Breast epithelium (tissue), 4 donors: ENCODE measurements around the gene RSPO1. TPM values are rescaled to one million over a fixed set of nuclear protein-coding genes. Genes with fewer than 3 reads are reported as not detected.

Experiments used
- DNase-seq, 2 donors: peaks; one replicate each; pipeline ENCODE4 v3.0.0-alpha.2; 2019; ENCODE audit warnings: low spot score in 2 of 2
- H3K27ac ChIP-seq, 2 donors: fragments of 200-600 bp; sonication (generic) in 1 of 2; one replicate each; pipeline ENCODE4 v1.5.1; 2016 to 2019; ENCODE audit warnings: mild to moderate bottlenecking in 1 of 2
- H3K27me3 ChIP-seq, 2 donors: fragments of 200-600 bp; sonication (generic) in 1 of 2; one replicate each; pipeline versions ENCODE4 v1.5.1 to v1.6.0; 2017 to 2019; ENCODE audit warnings: control low read depth in 1 of 2, mild to moderate bottlenecking in 1 of 2
- H3K36me3 ChIP-seq: fragments of 200-600 bp; one replicate; pipeline ENCODE4 v1.5.1; 2019
- H3K4me1 ChIP-seq, 2 donors: fragments of 200-600 bp; sonication (generic); one replicate each; pipeline ENCODE4 v1.5.1; 2016 to 2019; ENCODE audit warnings: control low read depth in 1 of 2
- H3K4me3 ChIP-seq, 3 donors: fragments of 200-600 bp; sonication (generic); 1 replicate in 2 of 3; 2 replicates in 1 of 3; pipeline ENCODE4 v1.5.1; 2016 to 2019; ENCODE audit warnings: mild to moderate bottlenecking in 3 of 3, moderate library complexity in 2 of 3
- H3K9me3 ChIP-seq, 2 donors: fragments of 200-600 bp; sonication (generic) in 1 of 2; one replicate each; pipeline ENCODE4 v1.5.1; 2016 to 2019; ENCODE audit warnings: control low read depth in 1 of 2
- POLR2A ChIP-seq: fragments of 450-650 bp; IDR thresholded peaks from one replicate; pipeline ENCODE4 v1.6.1; 2016; ENCODE audit warnings: antibody characterized with exemption, mild to moderate bottlenecking, moderate library complexity
- POLR2AphosphoS5 ChIP-seq, 3 donors: sonication (generic); formaldehyde crosslinking; IDR thresholded peaks; one replicate each; pipeline ENCODE4 v1.6.1; 2017; ENCODE audit warnings: antibody characterized with exemption in 3 of 3
- intact Hi-C: fragments of 100-400 bp; cut with DNase I; formaldehyde crosslinking; loops from one replicate; pipeline ENCODE4 v1.15.1; 2023; ENCODE audit warnings: low total_unique reads
- total RNA-seq, 3 donors: library from RNA; depleted of rRNA; stranded (reverse); fragments of >200 nt; gene quantifications; one replicate each; pipeline ENCODE4 v1.1.0, GENCODE V29; 2016
- TF ChIP-seq, protein P1 (sequence below), 3 donors: fragments of 450-650 bp; IDR thresholded peaks; one replicate each; pipeline ENCODE4 v1.5.1; 2016 to 2017; ENCODE audit warnings: antibody characterized with exemption in 3 of 3, mild to moderate bottlenecking in 3 of 3, moderate library complexity in 3 of 3

The RSPO1 gene
- total RNA-seq, 3 donors from 2014 or later = 6.9 to 13.0 (median 8.9) TPM

DNA sequence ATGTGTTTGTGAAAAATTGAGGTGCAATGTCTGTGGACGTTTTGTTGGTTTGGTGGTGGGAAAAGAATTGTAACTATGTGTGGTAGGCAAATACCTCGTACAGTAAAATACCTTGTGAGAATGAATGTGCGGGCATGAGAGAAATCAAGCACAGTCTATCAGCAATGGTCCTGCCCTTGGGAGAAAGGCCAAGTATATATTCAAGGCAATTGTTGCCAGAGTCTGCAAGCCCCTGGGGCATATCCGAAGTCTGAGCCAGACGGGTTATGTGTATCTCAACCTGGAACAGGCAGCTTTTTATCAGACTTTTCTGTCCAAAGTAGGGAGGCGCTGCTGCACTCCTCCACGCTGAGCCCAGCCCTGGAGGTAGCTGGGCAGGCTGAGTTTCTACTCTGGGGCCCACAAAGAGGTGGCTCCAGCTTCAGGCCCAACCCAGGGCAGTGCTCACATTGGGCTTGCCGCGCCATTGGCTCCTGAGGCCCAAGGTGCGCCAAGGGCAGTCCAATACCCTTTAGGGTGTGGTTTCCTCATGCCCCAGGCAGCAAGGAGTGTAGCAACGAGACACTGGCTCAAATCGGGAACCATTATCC, 29.5 kb downstream of the RSPO1 start:
- Histone ChIP-seq H3K4me1 (no peaks in the 10 kb centered on the region), H3K9me3 (no peaks in the 10 kb centered on the region), H3K27ac (peak overlapping the region; percentile 34 to 69), H3K36me3 (no peaks in the 10 kb centered on the region), H3K4me3 (no peak overlapping the region), H3K27me3 (no peaks in the 10 kb centered on the region)
- intact Hi-C loops = no loop called here
- TF ChIP-seq POLR2A = no peak
- TF ChIP-seq, protein P1, sequence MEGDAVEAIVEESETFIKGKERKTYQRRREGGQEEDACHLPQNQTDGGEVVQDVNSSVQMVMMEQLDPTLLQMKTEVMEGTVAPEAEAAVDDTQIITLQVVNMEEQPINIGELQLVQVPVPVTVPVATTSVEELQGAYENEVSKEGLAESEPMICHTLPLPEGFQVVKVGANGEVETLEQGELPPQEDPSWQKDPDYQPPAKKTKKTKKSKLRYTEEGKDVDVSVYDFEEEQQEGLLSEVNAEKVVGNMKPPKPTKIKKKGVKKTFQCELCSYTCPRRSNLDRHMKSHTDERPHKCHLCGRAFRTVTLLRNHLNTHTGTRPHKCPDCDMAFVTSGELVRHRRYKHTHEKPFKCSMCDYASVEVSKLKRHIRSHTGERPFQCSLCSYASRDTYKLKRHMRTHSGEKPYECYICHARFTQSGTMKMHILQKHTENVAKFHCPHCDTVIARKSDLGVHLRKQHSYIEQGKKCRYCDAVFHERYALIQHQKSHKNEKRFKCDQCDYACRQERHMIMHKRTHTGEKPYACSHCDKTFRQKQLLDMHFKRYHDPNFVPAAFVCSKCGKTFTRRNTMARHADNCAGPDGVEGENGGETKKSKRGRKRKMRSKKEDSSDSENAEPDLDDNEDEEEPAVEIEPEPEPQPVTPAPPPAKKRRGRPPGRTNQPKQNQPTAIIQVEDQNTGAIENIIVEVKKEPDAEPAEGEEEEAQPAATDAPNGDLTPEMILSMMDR (IDR thresholded peaks at IDR 0.05) = no peak
- no peak for TF ChIP-seq POLR2AphosphoS5 (IDR thresholded peaks at IDR 0.05)
- DNase-seq = no peak

DNA sequence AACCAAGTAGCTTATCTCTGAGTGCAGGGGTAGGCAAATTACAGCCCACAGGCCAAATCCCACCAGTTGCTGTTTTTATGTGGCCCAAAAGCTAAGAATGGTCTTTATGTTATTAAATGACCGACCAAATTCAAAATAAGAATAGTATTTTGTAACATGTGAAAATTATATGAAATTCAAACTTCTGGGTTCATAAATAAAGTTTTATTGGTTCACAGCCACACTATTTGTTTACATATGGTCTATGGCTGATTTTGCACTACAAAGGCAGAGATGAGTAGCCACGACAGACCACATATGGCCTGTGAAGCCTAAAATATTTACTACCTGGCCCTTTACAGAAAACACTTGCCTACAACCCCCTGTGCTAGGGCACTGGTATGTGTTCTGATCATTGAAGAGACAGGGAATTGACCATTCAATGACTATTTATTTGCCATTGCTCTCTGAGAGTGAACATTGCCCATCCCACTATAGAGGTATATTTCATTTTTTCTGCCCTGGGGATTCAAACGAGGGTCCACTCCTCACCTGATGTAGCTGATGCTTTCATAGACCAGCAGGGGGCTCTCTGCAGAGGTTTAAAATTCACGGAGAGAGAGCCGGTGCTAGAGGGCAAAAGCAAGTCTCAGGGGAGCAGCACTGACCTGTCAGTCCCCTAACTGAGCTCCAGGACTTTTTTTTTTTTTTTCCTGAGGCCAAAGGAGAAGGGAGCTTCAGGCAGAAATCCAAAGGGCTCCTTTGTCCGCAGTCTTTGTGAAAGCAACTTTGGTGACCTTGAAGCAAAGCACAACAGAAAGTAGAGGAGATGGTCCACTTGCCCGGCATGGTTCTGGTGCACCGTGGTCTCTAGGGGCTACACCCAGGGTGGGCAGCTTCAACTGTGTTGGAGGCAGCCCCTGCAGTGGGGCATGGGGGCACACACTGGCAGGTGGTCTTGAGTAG, 31.7 kb downstream of the RSPO1 start:
- intact Hi-C loops = no loop called here
- no peak for DNase-seq

DNA sequence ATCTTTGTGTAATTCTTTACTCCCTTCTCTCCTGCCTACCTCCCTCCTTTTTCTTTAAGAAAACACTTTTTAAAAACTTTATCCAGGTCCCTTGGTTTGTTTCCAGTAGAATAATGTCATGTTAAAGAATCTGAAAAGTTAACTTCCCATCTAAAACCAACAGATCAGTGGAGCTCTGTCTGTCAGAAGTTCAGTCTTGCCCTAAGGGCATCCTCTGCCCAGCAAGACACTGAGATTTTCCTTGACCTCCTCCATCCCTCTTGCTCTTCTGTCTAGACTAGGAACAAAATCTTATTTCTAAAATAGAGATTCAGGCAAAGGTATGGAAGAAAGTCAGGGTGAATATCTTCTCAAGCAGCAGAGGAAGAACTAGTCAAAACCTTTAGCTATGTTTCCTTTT, 33.3 kb downstream of the RSPO1 start:
- Histone ChIP-seq H3K4me3 (no peak overlapping the region), H3K4me1 (peaks cover 0 to 3% of the 10 kb centered on the region in 2 donors), H3K9me3 (no peaks in the 10 kb centered on the region), H3K36me3 (no peaks in the 10 kb centered on the region), H3K27ac (no peak overlapping the region), H3K27me3 (no peaks in the 10 kb centered on the region)
- intact Hi-C loops = no loop called here
- TF ChIP-seq, protein P1 (IDR thresholded peaks at IDR 0.05) = no peak
- TF ChIP-seq POLR2A (no peak), POLR2AphosphoS5 (IDR thresholded peaks at IDR 0.05) (no peak)
- no peak for DNase-seq

More for the DNA sequence above, 31.7 kb downstream of the RSPO1 start:
- H3K36me3 ChIP-seq = no peaks in the 10 kb centered on the region
- TF ChIP-seq, protein P1 (IDR thresholded peaks at IDR 0.05) = peak in 2 of 3 donors; percentile 41 to 53
- no peak for TF ChIP-seq POLR2A
- H3K27me3 ChIP-seq = no peaks in the 10 kb centered on the region
- no peak overlapping the region for H3K27ac ChIP-seq
- no peak overlapping the region for H3K4me3 ChIP-seq
- no peaks in the 10 kb centered on the region for H3K9me3 ChIP-seq
- H3K4me1 ChIP-seq = no peaks in the 10 kb centered on the region

DNA sequence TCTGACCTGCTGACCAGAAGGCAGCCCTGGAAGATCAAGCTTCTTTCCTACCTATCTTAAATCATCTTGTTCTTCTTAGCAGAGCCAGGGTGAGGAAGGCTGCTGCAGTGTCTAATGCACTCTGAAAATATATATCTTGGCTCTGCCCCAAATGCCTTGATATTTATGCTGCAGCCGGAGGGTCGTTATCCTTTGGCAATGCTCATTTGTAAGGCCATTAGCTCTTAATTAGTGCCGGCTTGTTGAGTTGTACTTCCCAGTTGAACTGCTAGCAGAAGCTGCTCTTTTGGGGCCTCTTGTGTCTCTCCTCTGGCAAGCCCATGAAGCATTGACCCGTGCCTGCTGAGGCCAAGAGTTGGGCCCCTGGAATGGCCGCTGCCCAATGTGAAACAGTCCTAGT, 34.8 kb downstream of the RSPO1 start:
- Histone ChIP-seq H3K27me3 (no peaks in the 10 kb centered on the region), H3K27ac (no peak overlapping the region), H3K4me1 (peaks cover 0 to 7% of the 10 kb centered on the region in 2 donors), H3K36me3 (no peaks in the 10 kb centered on the region), H3K9me3 (no peaks in the 10 kb centered on the region), H3K4me3 (no peak overlapping the region)
- intact Hi-C loops = no loop called here
- TF ChIP-seq POLR2A (no peak), POLR2AphosphoS5 (IDR thresholded peaks at IDR 0.05) (no peak)
- TF ChIP-seq, protein P1 (IDR thresholded peaks at IDR 0.05) = no peak
- DNase-seq = no peak

DNA sequence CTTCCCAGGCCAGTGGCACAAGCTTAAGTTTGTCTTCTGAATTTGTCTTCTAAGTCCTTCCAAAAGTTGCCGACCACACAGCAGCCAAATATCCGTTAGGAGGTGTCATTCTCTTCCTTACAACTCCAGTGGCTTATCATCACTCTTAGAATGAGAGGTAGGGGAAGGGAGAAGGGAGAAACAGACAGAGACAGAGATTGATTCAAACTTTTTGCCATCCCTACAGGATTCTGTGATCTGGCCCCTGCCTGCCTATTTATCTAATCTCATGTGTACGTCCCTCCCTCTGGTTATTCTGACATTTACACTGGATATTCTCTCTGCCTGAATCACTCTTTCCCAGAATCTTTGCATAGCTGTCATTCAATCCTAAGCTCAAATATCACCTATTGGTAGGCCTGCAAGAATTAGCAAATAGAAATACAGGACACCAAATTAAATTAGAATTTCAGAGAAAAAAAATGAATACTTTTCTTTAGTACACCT, 38.5 kb downstream of the RSPO1 start:
- intact Hi-C loops = no loop called here

More for the DNA sequence above, 38.5 kb downstream of the RSPO1 start:
- peaks cover 8% of the 10 kb centered on the region for H3K36me3 ChIP-seq
- H3K9me3 ChIP-seq = no peaks in the 10 kb centered on the region
- H3K4me3 ChIP-seq = peak overlapping the region; percentile 71 to 85 (median 75)
- DNase-seq = no peak
- peaks cover 0 to 21% of the 10 kb centered on the region in 2 donors for H3K4me1 ChIP-seq
- peak overlapping the region; percentile 84 to 85 for H3K27ac ChIP-seq
- H3K27me3 ChIP-seq = no peaks in the 10 kb centered on the region
- TF ChIP-seq POLR2AphosphoS5 (IDR thresholded peaks at IDR 0.05) (no peak), POLR2A (no peak)
- TF ChIP-seq, protein P1 (IDR thresholded peaks at IDR 0.05) = no peak
